ENCODE results near the gene LFNG. TPM values are rescaled to one million over a fixed set of nuclear protein-coding genes. Genes with fewer than 3 reads are reported as not detected.
A peak's percentile ranks its signal among the peaks of the same experiment; 100 is the strongest.

Gene LFNG
- total RNA-seq, 1 experiment from 2014 or later = 38.1 TPM

DNA sequence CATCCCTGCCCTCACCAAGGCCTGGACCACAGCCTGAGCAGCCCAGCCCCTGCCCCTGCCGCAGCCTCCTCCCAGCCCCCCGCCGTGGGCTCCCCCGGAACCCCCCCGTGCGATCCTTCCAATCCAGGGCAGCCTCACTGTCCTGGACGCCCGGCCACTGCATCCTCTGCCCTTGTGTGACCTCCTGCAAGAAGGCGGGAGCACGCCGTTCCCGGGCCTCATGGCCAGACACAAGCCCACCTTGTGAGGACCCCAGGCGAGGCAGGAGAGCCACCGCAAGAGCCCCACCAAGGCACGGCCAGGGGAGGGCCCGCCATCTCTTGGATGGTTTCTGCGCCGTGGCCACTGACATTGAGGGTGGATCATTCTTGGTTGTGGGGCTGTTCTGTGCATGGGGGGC is 7.8 kb upstream of the LFNG start:
- intact Hi-C loops (cut with micrococcal nuclease; ENCODE audit: unreplicated experiment) = no loop called here
- CTCF ChIA-PET = no interaction called here
- H3K27me3 ChIP-seq (ENCODE audit: control insufficient read depth, insufficient read depth, low read length) = no peaks in the 10 kb centered on the region
- no peaks in the 10 kb centered on the region for H3K9me3 ChIP-seq (ENCODE audit: control insufficient read depth, insufficient read depth, low read depth, low read length)
- POLR2A ChIA-PET = no interaction called here
- peaks cover 44% of the 10 kb centered on the region for H3K4me1 ChIP-seq (ENCODE audit: control insufficient read depth, insufficient read depth, low read length)
- TF ChIP-seq, protein P1, sequence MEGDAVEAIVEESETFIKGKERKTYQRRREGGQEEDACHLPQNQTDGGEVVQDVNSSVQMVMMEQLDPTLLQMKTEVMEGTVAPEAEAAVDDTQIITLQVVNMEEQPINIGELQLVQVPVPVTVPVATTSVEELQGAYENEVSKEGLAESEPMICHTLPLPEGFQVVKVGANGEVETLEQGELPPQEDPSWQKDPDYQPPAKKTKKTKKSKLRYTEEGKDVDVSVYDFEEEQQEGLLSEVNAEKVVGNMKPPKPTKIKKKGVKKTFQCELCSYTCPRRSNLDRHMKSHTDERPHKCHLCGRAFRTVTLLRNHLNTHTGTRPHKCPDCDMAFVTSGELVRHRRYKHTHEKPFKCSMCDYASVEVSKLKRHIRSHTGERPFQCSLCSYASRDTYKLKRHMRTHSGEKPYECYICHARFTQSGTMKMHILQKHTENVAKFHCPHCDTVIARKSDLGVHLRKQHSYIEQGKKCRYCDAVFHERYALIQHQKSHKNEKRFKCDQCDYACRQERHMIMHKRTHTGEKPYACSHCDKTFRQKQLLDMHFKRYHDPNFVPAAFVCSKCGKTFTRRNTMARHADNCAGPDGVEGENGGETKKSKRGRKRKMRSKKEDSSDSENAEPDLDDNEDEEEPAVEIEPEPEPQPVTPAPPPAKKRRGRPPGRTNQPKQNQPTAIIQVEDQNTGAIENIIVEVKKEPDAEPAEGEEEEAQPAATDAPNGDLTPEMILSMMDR (IDR thresholded peaks at IDR 0.05) = no peak
- no peak for TF ChIP-seq POLR2AphosphoS5 (IDR thresholded peaks at IDR 0.05; ENCODE audit: low read depth, low read length)
- no peak for TF ChIP-seq TCF7L2 (IDR thresholded peaks at IDR 0.05; ENCODE audit: low read depth, low read length)
- no peak for TF ChIP-seq REST (IDR thresholded peaks at IDR 0.05; ENCODE audit: insufficient read depth in 1 of 2, low read depth in 2 of 2, low read length in 1 of 2)
- TF ChIP-seq SIN3A (IDR thresholded peaks at IDR 0.05; ENCODE audit: borderline replicate concordance, insufficient read depth, low read depth, low read length) = no peak
- no TSS peak for BruUV-seq (replicated peaks)
- H3K4me3 ChIP-seq (ENCODE audit: low read depth in 2 of 2, low read length in 2 of 2) = no peak overlapping the region
- H3K27ac ChIP-seq (ENCODE audit: low read length) = peak overlapping the region; percentile 64
- H3K36me3 ChIP-seq (ENCODE audit: control insufficient read depth, insufficient read depth, low read length) = no peaks in the 10 kb centered on the region
- in situ Hi-C loops (cut with HindIII; ENCODE audit: low pct_unique_long_range_greater_than_20kb, low sequenced_read_pairs) = no loop called here
- ATAC-seq = peak; percentile 3
- DNase-seq (ENCODE audit: low read depth, low spot score) = no peak

GRCh38 chr7:2512179-2512661 is 7.4 kb upstream of the LFNG start:
- CTCF ChIA-PET = interaction anchor here (0.5 kb wide), 1 partner anchor 33 kb away, joined by 3 read pairs; no protein-coding TSS in a partner anchor
- Histone ChIP-seq H3K9me3 (ENCODE audit: control insufficient read depth, insufficient read depth, low read depth, low read length) (no peaks in the 10 kb centered on the region), H3K4me1 (ENCODE audit: control insufficient read depth, insufficient read depth, low read length) (peaks cover 49% of the 10 kb centered on the region), H3K4me3 (ENCODE audit: low read depth in 2 of 2, low read length in 2 of 2) (no peak overlapping the region), H3K36me3 (ENCODE audit: control insufficient read depth, insufficient read depth, low read length) (no peaks in the 10 kb centered on the region), H3K27me3 (ENCODE audit: control insufficient read depth, insufficient read depth, low read length) (no peaks in the 10 kb centered on the region), H3K27ac (ENCODE audit: low read length) (peak overlapping the region; percentile 64)
- in situ Hi-C loops (cut with HindIII; ENCODE audit: low pct_unique_long_range_greater_than_20kb, low sequenced_read_pairs) (no loop called here), intact Hi-C loops (cut with micrococcal nuclease; ENCODE audit: unreplicated experiment) (no loop called here)
- no peak for TF ChIP-seq POLR2AphosphoS5 (IDR thresholded peaks at IDR 0.05; ENCODE audit: low read depth, low read length)
- TF ChIP-seq SIN3A (IDR thresholded peaks at IDR 0.05; ENCODE audit: borderline replicate concordance, insufficient read depth, low read depth, low read length) = no peak
- TF ChIP-seq, protein P1 (IDR thresholded peaks at IDR 0.05) = no peak
- TF ChIP-seq REST (IDR thresholded peaks at IDR 0.05; ENCODE audit: insufficient read depth in 1 of 2, low read depth in 2 of 2, low read length in 1 of 2) = no peak
- TF ChIP-seq TCF7L2 (IDR thresholded peaks at IDR 0.05; ENCODE audit: low read depth, low read length) = no peak
- POLR2A ChIA-PET = interaction anchor here (0.7 kb wide), 2 partner anchors 9 to 41 kb away, joined by 4 to 9 read pairs; no protein-coding TSS in a partner anchor
- no peak for DNase-seq (ENCODE audit: low read depth, low spot score)
- BruUV-seq (replicated peaks) = no TSS peak
- ATAC-seq = peak; percentile 43
